GM23338 (cell line): ENCODE measurements around the gene PAEP.

Source experiments
- CREB1 ChIP-seq: fragments of 250-450 bp; sonication (Bioruptor Pico); IDR thresholded peaks from 2 replicates; pipeline ENCODE4 v1.5.0; 2020; ENCODE audit warnings: low read depth, mild to moderate bottlenecking, moderate library complexity
- ETS1 ChIP-seq: IDR thresholded peaks from 2 replicates; pipeline ENCODE4 v1.6.1; 2016; ENCODE audit warnings: antibody characterized with exemption
- EZH2 ChIP-seq: fragments of 200-600 bp; sonication (generic); IDR thresholded peaks from one replicate; pipeline ENCODE4 v1.8.0; 2017; ENCODE audit warnings: antibody characterized with exemption, mild to moderate bottlenecking, low read depth; ENCODE audit not compliant: unreplicated experiment
- EZH2phosphoT487 ChIP-seq: fragments of 200-600 bp; sonication (generic); IDR thresholded peaks from one replicate; pipeline ENCODE4 v1.8.1; 2018; ENCODE audit warnings: antibody characterized with exemption; ENCODE audit not compliant: unreplicated experiment
- NANOG ChIP-seq: IDR thresholded peaks from 2 replicates; pipeline ENCODE4 v1.6.1; 2016; ENCODE audit warnings: antibody characterized with exemption, borderline replicate concordance
- POLR2AphosphoS5 ChIP-seq: IDR thresholded peaks from 2 replicates; pipeline ENCODE4 v1.6.1; 2016; ENCODE audit warnings: antibody characterized with exemption, low read depth
- ZNF114 ChIP-seq: fragments of 250-450 bp; sonication (Bioruptor Pico); IDR thresholded peaks from 2 replicates; pipeline ENCODE4 v1.5.0; 2020; ENCODE audit warnings: mild to moderate bottlenecking, moderate library complexity
- TF ChIP-seq, protein P1 (sequence below), 2 experiments: fragments of 200-600 bp in 1 of 2; sonication (generic) in 1 of 2; conservative IDR thresholded peaks; 2 replicates each; pipeline versions ENCODE4 v1.5.1 to v1.6.1; 2016 to 2017; ENCODE audit warnings: antibody characterized with exemption in 2 of 2, low read depth in 2 of 2, mild to moderate bottlenecking in 2 of 2, moderate library complexity in 1 of 2
- TF ChIP-seq, protein P2 (sequence below): IDR thresholded peaks from one replicate; pipeline ENCODE4 v1.6.1; 2018; ENCODE audit warnings: antibody characterized with exemption; ENCODE audit not compliant: unreplicated experiment

DNA sequence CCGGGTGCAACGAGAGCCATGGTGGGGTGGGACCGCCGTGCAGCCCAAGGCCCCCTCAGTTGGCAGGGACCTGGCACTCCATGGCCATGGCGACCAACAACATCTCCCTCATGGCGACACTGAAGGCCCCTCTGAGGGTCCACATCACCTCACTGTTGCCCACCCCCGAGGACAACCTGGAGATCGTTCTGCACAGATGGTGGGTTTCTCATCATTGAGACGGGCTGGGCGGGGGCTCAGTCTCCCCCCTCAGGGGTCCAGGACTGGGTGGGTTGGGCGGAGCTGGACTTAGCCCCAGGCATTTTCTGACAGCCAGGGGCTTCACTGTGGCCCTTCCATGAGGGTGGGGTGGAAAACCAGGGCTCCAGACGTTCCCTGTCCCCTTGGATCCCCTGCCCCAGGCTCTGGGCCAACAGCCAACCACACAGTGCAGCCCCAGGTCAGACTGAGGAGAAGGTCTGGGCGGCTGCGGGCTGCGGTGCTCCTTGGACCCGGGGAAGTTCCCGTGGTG is 734 bp downstream of the PAEP start:
- TF ChIP-seq, protein P1, sequence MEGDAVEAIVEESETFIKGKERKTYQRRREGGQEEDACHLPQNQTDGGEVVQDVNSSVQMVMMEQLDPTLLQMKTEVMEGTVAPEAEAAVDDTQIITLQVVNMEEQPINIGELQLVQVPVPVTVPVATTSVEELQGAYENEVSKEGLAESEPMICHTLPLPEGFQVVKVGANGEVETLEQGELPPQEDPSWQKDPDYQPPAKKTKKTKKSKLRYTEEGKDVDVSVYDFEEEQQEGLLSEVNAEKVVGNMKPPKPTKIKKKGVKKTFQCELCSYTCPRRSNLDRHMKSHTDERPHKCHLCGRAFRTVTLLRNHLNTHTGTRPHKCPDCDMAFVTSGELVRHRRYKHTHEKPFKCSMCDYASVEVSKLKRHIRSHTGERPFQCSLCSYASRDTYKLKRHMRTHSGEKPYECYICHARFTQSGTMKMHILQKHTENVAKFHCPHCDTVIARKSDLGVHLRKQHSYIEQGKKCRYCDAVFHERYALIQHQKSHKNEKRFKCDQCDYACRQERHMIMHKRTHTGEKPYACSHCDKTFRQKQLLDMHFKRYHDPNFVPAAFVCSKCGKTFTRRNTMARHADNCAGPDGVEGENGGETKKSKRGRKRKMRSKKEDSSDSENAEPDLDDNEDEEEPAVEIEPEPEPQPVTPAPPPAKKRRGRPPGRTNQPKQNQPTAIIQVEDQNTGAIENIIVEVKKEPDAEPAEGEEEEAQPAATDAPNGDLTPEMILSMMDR (conservative IDR thresholded peaks at IDR 0.05; ENCODE audit: low read depth in 2 of 2): no peak
- TF ChIP-seq EZH2 (no peak), CREB1 (CRISPR knock-in tag) (no peak), EZH2phosphoT487 (no peak), POLR2AphosphoS5 (no peak), ETS1 (no peak), ZNF114 (no peak), NANOG (no peak)
- TF ChIP-seq, protein P2, sequence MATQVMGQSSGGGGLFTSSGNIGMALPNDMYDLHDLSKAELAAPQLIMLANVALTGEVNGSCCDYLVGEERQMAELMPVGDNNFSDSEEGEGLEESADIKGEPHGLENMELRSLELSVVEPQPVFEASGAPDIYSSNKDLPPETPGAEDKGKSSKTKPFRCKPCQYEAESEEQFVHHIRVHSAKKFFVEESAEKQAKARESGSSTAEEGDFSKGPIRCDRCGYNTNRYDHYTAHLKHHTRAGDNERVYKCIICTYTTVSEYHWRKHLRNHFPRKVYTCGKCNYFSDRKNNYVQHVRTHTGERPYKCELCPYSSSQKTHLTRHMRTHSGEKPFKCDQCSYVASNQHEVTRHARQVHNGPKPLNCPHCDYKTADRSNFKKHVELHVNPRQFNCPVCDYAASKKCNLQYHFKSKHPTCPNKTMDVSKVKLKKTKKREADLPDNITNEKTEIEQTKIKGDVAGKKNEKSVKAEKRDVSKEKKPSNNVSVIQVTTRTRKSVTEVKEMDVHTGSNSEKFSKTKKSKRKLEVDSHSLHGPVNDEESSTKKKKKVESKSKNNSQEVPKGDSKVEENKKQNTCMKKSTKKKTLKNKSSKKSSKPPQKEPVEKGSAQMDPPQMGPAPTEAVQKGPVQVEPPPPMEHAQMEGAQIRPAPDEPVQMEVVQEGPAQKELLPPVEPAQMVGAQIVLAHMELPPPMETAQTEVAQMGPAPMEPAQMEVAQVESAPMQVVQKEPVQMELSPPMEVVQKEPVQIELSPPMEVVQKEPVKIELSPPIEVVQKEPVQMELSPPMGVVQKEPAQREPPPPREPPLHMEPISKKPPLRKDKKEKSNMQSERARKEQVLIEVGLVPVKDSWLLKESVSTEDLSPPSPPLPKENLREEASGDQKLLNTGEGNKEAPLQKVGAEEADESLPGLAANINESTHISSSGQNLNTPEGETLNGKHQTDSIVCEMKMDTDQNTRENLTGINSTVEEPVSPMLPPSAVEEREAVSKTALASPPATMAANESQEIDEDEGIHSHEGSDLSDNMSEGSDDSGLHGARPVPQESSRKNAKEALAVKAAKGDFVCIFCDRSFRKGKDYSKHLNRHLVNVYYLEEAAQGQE: no peak
